Lower leg skin (tissue), 4 donors: ENCODE measurements around the gene ATP8A2. TPM values are rescaled to one million over a fixed set of nuclear protein-coding genes. Genes with fewer than 3 reads are reported as not detected.
"Not testable (repeated sequence)": the region's sequence is repeated elsewhere in the genome, so short reads cannot be mapped to it uniquely, and the experiment has no call there.

ENCODE experiments used
- DNase-seq, 2 donors: peaks; one replicate each; pipeline ENCODE4 v3.0.0-alpha.2; 2019; ENCODE audit warnings: low spot score in 2 of 2
- H3K4me3 ChIP-seq: fragments of 200-600 bp; sonication (generic); 2 replicates; pipeline ENCODE4 v1.5.1; 2017; ENCODE audit warnings: mild to moderate bottlenecking, low read depth; ENCODE audit not compliant: poor library complexity, severe bottlenecking
- CTCF ChIP-seq, 3 donors: fragments of 450-650 bp; IDR thresholded peaks; one replicate each; pipeline ENCODE4 v1.5.1; 2016; ENCODE audit warnings: antibody characterized with exemption in 3 of 3, mild to moderate bottlenecking in 3 of 3, moderate library complexity in 2 of 3
- POLR2A ChIP-seq, 2 donors: fragments of 450-650 bp; IDR thresholded peaks; one replicate each; pipeline ENCODE4 v1.6.1; 2016 to 2017; ENCODE audit warnings: antibody characterized with exemption in 2 of 2, mild to moderate bottlenecking in 1 of 2, moderate library complexity in 1 of 2
- WGBS, 2 donors: methylation state at CpG; one replicate each; pipeline ENCODE4 v1.1.5; 2018; 5-methylcytosine and 5-hydroxymethylcytosine counted together
- intact Hi-C: fragments of 100-400 bp; cut with DNase I; formaldehyde crosslinking; loops from one replicate; pipeline ENCODE4 v1.15.0; 2023; ENCODE audit warnings: low total_unique reads
- total RNA-seq, 4 donors: library from RNA; depleted of rRNA; stranded (reverse); fragments of >200 nt; gene quantifications; one replicate each; pipeline ENCODE4 v1.1.0, GENCODE V29; 2016

The ATP8A2 gene
- total RNA-seq, 4 donors from 2014 or later, result 0.05 to 0.23 TPM; not detected in 2

- H3K4me3 ChIP-seq, result no peak overlapping the region
- DNase-seq, result no peak
- 87 to 88% methylated on average over 2 of the region's 2 CpGs for WGBS, 2 donors
- TF ChIP-seq POLR2A (IDR thresholded peaks at IDR 0.05) (no peak), CTCF (IDR thresholded peaks at IDR 0.05) (no peak)
- intact Hi-C loops, result loop anchor here (10.0 kb wide), 1 partner anchor 1067 kb away; no protein-coding TSS in a partner anchor
Measured at GRCh38 chr13:26071691-26072090, 699.9 kb downstream of the ATP8A2 start.

DNA sequence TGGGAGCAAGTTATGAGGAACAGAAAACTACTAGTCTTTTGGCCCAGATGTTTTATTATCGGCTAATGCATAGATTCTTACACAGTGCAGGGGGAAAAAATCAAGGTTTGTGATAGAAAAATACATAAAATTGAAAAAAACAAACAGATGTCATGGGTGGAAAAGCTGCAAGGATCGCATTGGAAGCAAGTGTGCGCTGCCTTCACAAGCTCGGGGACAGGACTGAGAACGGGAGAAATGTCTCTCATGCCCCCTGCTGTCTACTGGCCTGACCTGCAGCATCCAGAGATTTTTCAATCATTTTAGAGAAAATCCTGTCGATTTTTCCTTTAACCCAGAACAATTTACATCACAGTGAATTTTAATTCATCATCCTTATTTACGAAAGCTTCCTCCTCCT lies 700.6 kb downstream of the ATP8A2 start:
- H3K4me3 ChIP-seq, DNase-seq: not testable (repeated sequence)
- intact Hi-C loops, result loop anchor here (10.0 kb wide), 1 partner anchor 1068 kb away; no protein-coding TSS in a partner anchor
- WGBS, 2 donors, result 8 to 15% methylated on average over 5 to 6 of the region's 7 CpGs

- WGBS, 2 donors, result 31 to 34% methylated on average over 16 of the region's 16 CpGs
- intact Hi-C loops, result loop anchor here (10.0 kb wide), 1 partner anchor 1070 kb away; no protein-coding TSS in a partner anchor
Measured at GRCh38 chr13:26074706-26075105, 702.9 kb downstream of the ATP8A2 start.

More at GRCh38 chr13:26074706-26075105, 702.9 kb downstream of the ATP8A2 start:
- DNase-seq, result no peak
- TF ChIP-seq POLR2A (IDR thresholded peaks at IDR 0.05) (no peak), CTCF (IDR thresholded peaks at IDR 0.05) (no peak)
- no peak overlapping the region for H3K4me3 ChIP-seq

Other genes with a start within 250 kb of the ATP8A2 start
- gene AMER2, start 199.7 kb upstream of the ATP8A2 start, total RNA-seq, result under 1 TPM in 3 of 4 donors, not detected in 1; 0.08 to 0.20 (median 0.13) TPM
- 10 to 100 TPM; 10.6 to 15.9 (median 14.3) TPM for gene MTMR6, start 84.5 kb upstream of the ATP8A2 start, total RNA-seq
- 10 to 100 TPM; 39.3 to 56.5 (median 45.7) TPM for gene NUP58, start 70.3 kb upstream of the ATP8A2 start, total RNA-seq